OCI-LY3 (cell line): ENCODE measurements around the gene USP1.

Source experiments
- CTCF ChIP-seq: fragments of 200-600, 300-600 bp; sonication (generic); IDR thresholded peaks from 2 replicates; pipeline ENCODE4 v1.5.1; 2014; ENCODE audit warnings: antibody characterized with exemption, low read length, low read depth
- EZH2phosphoT487 ChIP-seq: fragments of 200-600 bp; shearing (Covaris generic); IDR thresholded peaks from 2 replicates; pipeline ENCODE4 v1.6.1; 2018; ENCODE audit warnings: antibody characterized with exemption, mixed run types, low read depth

- TF ChIP-seq CTCF (no peak), EZH2phosphoT487 (no peak)
Observed at GRCh38 chr1:62484824-62485468, 48.1 kb downstream of the USP1 start.
